ENCODE measurements around the gene ELFN2. TPM values are rescaled to one million over a fixed set of nuclear protein-coding genes. Genes with fewer than 3 reads are reported as not detected.
A peak's percentile ranks its signal among the peaks of the same experiment; 100 is the strongest.

Gene ELFN2
- total RNA-seq, 2 donors from 2014 or later: 2.8 to 4.3 TPM

- Histone ChIP-seq H3K36me3 (no peaks in the 10 kb centered on the region), H3K9me3 (no peaks in the 10 kb centered on the region), H3K4me3 (peak overlapping the region; percentile 9 to 23), H3K4me1 (replicated peaks) (no peaks in the 10 kb centered on the region), H3K27me3 (replicated peaks; ENCODE audit: insufficient read depth) (peaks cover 3% of the 10 kb centered on the region), H3K27ac (no peak overlapping the region)
- DNase-seq (ENCODE audit: low spot score): no peak
- TF ChIP-seq POLR2A (IDR thresholded peaks at IDR 0.05) (no peak), CTCF (IDR thresholded peaks at IDR 0.05) (no peak)
- WGBS: 11% methylated on average over 42 of the region's 51 CpGs
- intact Hi-C loops (cut with DNase I): no loop called here
Observed at GRCh38 chr22:37324340-37325038, 102.8 kb downstream of the ELFN2 start.

DNA sequence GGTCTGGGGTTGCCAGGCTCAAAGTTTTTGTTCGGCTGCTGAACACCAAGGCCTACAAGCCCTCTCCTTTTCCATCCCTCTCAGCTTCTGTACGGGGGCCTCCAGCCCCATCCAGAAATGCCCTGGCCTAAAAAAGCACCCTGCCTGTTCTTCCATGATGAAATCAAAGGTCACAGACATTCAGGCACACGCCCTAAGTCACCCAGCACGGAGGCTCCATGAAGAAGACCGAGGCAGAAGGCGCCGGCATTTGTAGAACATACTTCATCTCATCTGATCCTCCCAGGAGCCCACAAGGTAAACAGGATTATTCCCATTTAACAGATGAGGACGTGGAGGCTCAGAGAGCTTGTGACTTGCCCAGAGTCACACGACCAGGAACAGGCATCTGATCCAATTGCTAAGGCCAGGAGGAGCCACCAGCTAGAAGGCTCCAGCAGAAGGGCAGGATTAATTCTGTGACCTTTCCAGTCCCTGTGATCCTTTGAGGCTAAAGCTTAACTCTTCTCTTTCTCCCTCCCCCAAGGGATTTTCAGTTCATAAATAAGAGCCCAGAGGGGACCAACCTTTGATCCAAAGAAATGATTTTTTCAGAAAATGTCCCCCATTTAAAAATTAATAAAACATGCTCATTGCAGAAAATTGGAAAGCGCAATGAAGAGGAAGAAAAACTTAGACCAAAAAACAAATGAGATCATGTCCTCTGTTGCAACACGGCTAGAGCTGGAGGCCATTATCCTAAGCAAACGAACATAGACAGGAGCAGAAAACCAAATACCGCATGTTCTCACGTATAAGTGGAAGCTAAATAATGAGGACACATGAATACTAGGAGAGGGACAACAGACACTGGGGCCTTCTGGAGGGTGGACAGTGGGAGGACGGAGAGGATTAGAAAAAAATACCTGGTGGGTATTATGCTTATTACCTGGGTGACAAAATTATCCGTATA is 106.3 kb downstream of the ELFN2 start:
- 68% methylated on average over 16 of the region's 16 CpGs for WGBS
- intact Hi-C loops (cut with DNase I): no loop called here
- no peak overlapping the region for H3K4me3 ChIP-seq
- DNase-seq (ENCODE audit: low spot score): no peak
- no peak for TF ChIP-seq CTCF (IDR thresholded peaks at IDR 0.05)
- no peak for TF ChIP-seq POLR2A (IDR thresholded peaks at IDR 0.05)
- no peak for TF ChIP-seq POLR2AphosphoS5 (IDR thresholded peaks at IDR 0.05)
- no peaks in the 10 kb centered on the region for H3K9me3 ChIP-seq
- peaks cover 3% of the 10 kb centered on the region for H3K27me3 ChIP-seq (replicated peaks; ENCODE audit: insufficient read depth)
- H3K36me3 ChIP-seq: no peaks in the 10 kb centered on the region
- H3K27ac ChIP-seq: no peak overlapping the region
- H3K4me1 ChIP-seq (replicated peaks): no peaks in the 10 kb centered on the region

GRCh38 chr22:37319469-37319868 is 107.8 kb downstream of the ELFN2 start:
- TF ChIP-seq POLR2A (IDR thresholded peaks at IDR 0.05) (no peak), POLR2AphosphoS5 (IDR thresholded peaks at IDR 0.05) (no peak), CTCF (IDR thresholded peaks at IDR 0.05) (no peak)
- no peaks in the 10 kb centered on the region for H3K36me3 ChIP-seq
- no peaks in the 10 kb centered on the region for H3K4me1 ChIP-seq (replicated peaks)
- WGBS: 79% methylated on average over 10 of the region's 10 CpGs
- DNase-seq (ENCODE audit: low spot score): no peak
- no peaks in the 10 kb centered on the region for H3K9me3 ChIP-seq
- no peaks in the 10 kb centered on the region for H3K27me3 ChIP-seq (replicated peaks; ENCODE audit: insufficient read depth)
- no peak overlapping the region for H3K27ac ChIP-seq
- no peak overlapping the region for H3K4me3 ChIP-seq
- intact Hi-C loops (cut with DNase I): loop anchor here (5.0 kb wide), 3 partner anchors 108 to 248 kb away; partner anchors contain the start of gene ELFN2

DNA sequence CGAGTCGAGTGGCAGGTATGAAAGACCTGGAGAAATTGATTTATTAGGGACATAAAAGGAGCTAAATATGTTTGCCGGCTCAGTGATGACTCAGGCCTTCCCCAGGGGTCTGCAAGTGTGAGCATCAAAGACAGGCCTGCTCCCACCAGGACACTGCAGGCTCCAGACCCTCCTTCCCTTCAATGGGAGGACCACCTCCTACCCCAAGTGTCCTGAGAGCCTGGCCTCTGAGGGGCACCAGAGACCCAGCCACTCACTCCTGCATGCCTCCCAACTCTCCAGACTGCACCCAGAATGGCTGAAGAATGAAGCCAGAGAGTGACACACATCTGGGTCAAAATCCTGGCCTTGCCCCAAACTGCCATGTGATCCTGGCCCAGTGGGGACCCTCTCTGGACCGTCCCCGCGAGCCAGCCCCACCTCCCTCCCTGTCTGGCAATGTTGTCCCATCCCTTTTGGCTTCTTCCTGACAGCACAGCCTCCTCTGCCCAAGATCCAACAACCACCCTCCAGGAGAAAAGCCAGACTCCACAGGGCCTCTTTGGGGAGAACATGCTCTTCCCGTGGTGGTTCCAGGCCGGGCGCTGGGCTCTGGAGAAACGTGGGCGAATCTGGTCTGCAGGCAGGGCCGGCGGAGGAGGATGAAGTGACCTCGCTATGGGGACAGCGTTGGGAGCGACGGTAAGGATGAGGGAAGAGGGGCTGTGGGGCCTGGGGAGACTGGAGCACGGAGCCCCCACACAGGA is 108.7 kb downstream of the ELFN2 start:
- no peak overlapping the region for H3K4me3 ChIP-seq
- no peak overlapping the region for H3K27ac ChIP-seq
- no peaks in the 10 kb centered on the region for H3K9me3 ChIP-seq
- no peaks in the 10 kb centered on the region for H3K36me3 ChIP-seq
- WGBS: 59% methylated on average over 18 of the region's 18 CpGs
- intact Hi-C loops (cut with DNase I): loop anchor here (5.0 kb wide), 3 partner anchors 109 to 249 kb away; partner anchors contain the start of gene ELFN2
- TF ChIP-seq POLR2AphosphoS5 (IDR thresholded peaks at IDR 0.05) (no peak), CTCF (IDR thresholded peaks at IDR 0.05) (no peak), POLR2A (IDR thresholded peaks at IDR 0.05) (no peak)
- H3K4me1 ChIP-seq (replicated peaks): no peaks in the 10 kb centered on the region
- no peaks in the 10 kb centered on the region for H3K27me3 ChIP-seq (replicated peaks; ENCODE audit: insufficient read depth)
- no peak for DNase-seq (ENCODE audit: low spot score)

Other genes with a start within 250 kb of the ELFN2 start
- 1 to 10 TPM; 2.1 to 9.3 TPM for gene C1QTNF6, start 239.2 kb downstream of the ELFN2 start, total RNA-seq
- 10 to 100 TPM in 1 of 2 donors, not detected in 1; 46.4 TPM for gene SSTR3, start 215.0 kb downstream of the ELFN2 start, total RNA-seq
- gene RAC2, start 183.2 kb downstream of the ELFN2 start, total RNA-seq: 10 to 100 TPM in 1 of 2 donors, 1 to 10 TPM in 1; 9.7 to 14.4 TPM
- gene CYTH4, start 145.0 kb downstream of the ELFN2 start, total RNA-seq: 1 to 10 TPM; 4.7 to 5.5 TPM
- gene MFNG, start 58.9 kb upstream of the ELFN2 start, total RNA-seq: 1 to 10 TPM; 4.4 to 7.3 TPM
- gene CARD10, start 91.9 kb upstream of the ELFN2 start, total RNA-seq: 10 to 100 TPM; 14.2 to 70.7 TPM
- gene CDC42EP1, start 133.0 kb upstream of the ELFN2 start, total RNA-seq: 10 to 100 TPM; 28.6 to 97.0 TPM
- not detected for gene LGALS2, start 152.6 kb upstream of the ELFN2 start, total RNA-seq
- 100 to 1,000 TPM in 1 of 2 donors, 10 to 100 TPM in 1; 43.9 to 146 TPM for gene GGA1, start 181.4 kb upstream of the ELFN2 start, total RNA-seq
- gene SH3BP1, start 212.2 kb upstream of the ELFN2 start, total RNA-seq: 10 to 100 TPM; 10.9 to 12.0 TPM
- 10 to 100 TPM; 12.9 to 87.8 TPM for gene PDXP, start 231.2 kb upstream of the ELFN2 start, total RNA-seq
- 1,000 to 10,000 TPM in 1 of 2 donors, 100 to 1,000 TPM in 1; 365 to 1,063 TPM for gene LGALS1, start 248.2 kb upstream of the ELFN2 start, total RNA-seq

All from prostate gland (tissue), 2 donors.